DOHH2 (cell line): ENCODE data around the gene KIF26B.

ENCODE experiments used
- H3F3A ChIP-seq: fragments of 200-600 bp; sonication (generic), shearing (Covaris generic); 2 replicates; pipeline ENCODE4 v1.6.0; 2016; ENCODE audit warnings: antibody characterized with exemption, mild to moderate bottlenecking; ENCODE audit not compliant: control insufficient read depth, insufficient read depth
- H3K27ac ChIP-seq: fragments of 200-600 bp; sonication (generic); 2 replicates; pipeline ENCODE4 v1.5.1; 2014; ENCODE audit warnings: low read depth, mild to moderate bottlenecking, low read length, moderate library complexity
- H3K27me3 ChIP-seq: fragments of 200-600 bp; sonication (generic); 2 replicates; pipeline ENCODE4 v1.6.1; 2014; ENCODE audit warnings: mild to moderate bottlenecking, low read length, mixed read lengths; ENCODE audit not compliant: control insufficient read depth
- H3K36me3 ChIP-seq: fragments of 200-600 bp; sonication (generic); 2 replicates; pipeline ENCODE4 v1.6.1; 2014; ENCODE audit warnings: mild to moderate bottlenecking, low read length, moderate library complexity, mixed read lengths; ENCODE audit not compliant: control insufficient read depth
- H3K4me1 ChIP-seq: fragments of 200-600 bp; sonication (generic); 2 replicates; pipeline ENCODE4 v1.6.1; 2014; ENCODE audit warnings: mild to moderate bottlenecking, low read length, mixed read lengths; ENCODE audit not compliant: control insufficient read depth
- H3K4me2 ChIP-seq: fragments of 200-600 bp; sonication (generic); 2 replicates; pipeline ENCODE4 v1.6.0; 2014; ENCODE audit warnings: mild to moderate bottlenecking, low read length, moderate library complexity
- H3K4me3 ChIP-seq: fragments of 200-600 bp; sonication (generic); 2 replicates; pipeline ENCODE4 v1.5.1; 2014; ENCODE audit warnings: mild to moderate bottlenecking, low read length, mixed read lengths
- H3K79me2 ChIP-seq: fragments of 200-600 bp; sonication (generic); 2 replicates; pipeline ENCODE4 v1.6.1; 2014; ENCODE audit warnings: mild to moderate bottlenecking, low read length, mixed read lengths; ENCODE audit not compliant: control insufficient read depth
- H3K9me2 ChIP-seq: fragments of 200-600 bp; sonication (generic); replicated peaks from 2 replicates; pipeline ENCODE4 v1.6.1; 2014; ENCODE audit warnings: mild to moderate bottlenecking, low read length, mixed read lengths; ENCODE audit not compliant: control insufficient read depth
- H3K9me3 ChIP-seq: fragments of 200-600 bp; sonication (generic); 2 replicates; pipeline ENCODE4 v1.6.1; 2014; ENCODE audit warnings: antibody characterized with exemption, low read length, mixed read lengths; ENCODE audit not compliant: control insufficient read depth, insufficient read depth
- H4K20me1 ChIP-seq: fragments of 200-600 bp; sonication (generic); 2 replicates; pipeline ENCODE4 v1.6.0; 2014; ENCODE audit warnings: low read depth, mild to moderate bottlenecking, antibody characterized with exemption, low read length, moderate library complexity; ENCODE audit not compliant: control insufficient read depth, insufficient read depth
- CTCF ChIP-seq: fragments of 200-600 bp; sonication (generic); IDR thresholded peaks from one replicate; pipeline ENCODE4 v1.5.1; 2014; ENCODE audit warnings: antibody characterized with exemption, mild to moderate bottlenecking, low read depth, low read length; ENCODE audit not compliant: poor library complexity, severe bottlenecking
- EZH2phosphoT487 ChIP-seq: fragments of 200-600 bp; sonication (generic); IDR thresholded peaks from 2 replicates; pipeline ENCODE4 v1.6.1; 2017; ENCODE audit warnings: borderline replicate concordance, mild to moderate bottlenecking, antibody characterized with exemption, low read length, moderate library complexity, mixed read lengths

The KIF26B gene

GRCh38 chr1:245255783-245256182, 101.0 kb downstream of the KIF26B start:
- H3K4me3 ChIP-seq: no peak overlapping the region
- no peaks in the 10 kb centered on the region for H3K36me3 ChIP-seq
- no peak overlapping the region for H3K4me2 ChIP-seq
- no peaks in the 10 kb centered on the region for H3K79me2 ChIP-seq
- no peaks in the 10 kb centered on the region for H3K9me2 ChIP-seq
- no peaks in the 10 kb centered on the region for H4K20me1 ChIP-seq
- H3K27ac ChIP-seq: no peak overlapping the region
- no peaks in the 10 kb centered on the region for H3K9me3 ChIP-seq
- no peaks in the 10 kb centered on the region for H3F3A ChIP-seq
- H3K27me3 ChIP-seq: no peaks in the 10 kb centered on the region
- TF ChIP-seq EZH2phosphoT487: no peak
- TF ChIP-seq CTCF: no peak
- H3K4me1 ChIP-seq: no peaks in the 10 kb centered on the region

- no peaks in the 10 kb centered on the region for H3K4me1 ChIP-seq
- H3K36me3 ChIP-seq: no peaks in the 10 kb centered on the region
- no peaks in the 10 kb centered on the region for H3K79me2 ChIP-seq
- TF ChIP-seq EZH2phosphoT487 (no peak), CTCF (no peak)
- H3K4me3 ChIP-seq: no peak overlapping the region
- H4K20me1 ChIP-seq: no peaks in the 10 kb centered on the region
- H3K27me3 ChIP-seq: no peaks in the 10 kb centered on the region
- H3K4me2 ChIP-seq: no peak overlapping the region
- H3K27ac ChIP-seq: no peak overlapping the region
- H3F3A ChIP-seq: no peaks in the 10 kb centered on the region
- no peaks in the 10 kb centered on the region for H3K9me2 ChIP-seq
- H3K9me3 ChIP-seq: no peaks in the 10 kb centered on the region
These were observed 101.7 kb downstream of the KIF26B start for GRCh38 chr1:245256528-245256927.

GRCh38 chr1:245258271-245258920, 103.6 kb downstream of the KIF26B start:
- no peaks in the 10 kb centered on the region for H3F3A ChIP-seq
- H4K20me1 ChIP-seq: no peaks in the 10 kb centered on the region
- TF ChIP-seq CTCF: no peak
- TF ChIP-seq EZH2phosphoT487: no peak
- no peak overlapping the region for H3K27ac ChIP-seq
- H3K9me2 ChIP-seq: no peaks in the 10 kb centered on the region
- H3K4me1 ChIP-seq: no peaks in the 10 kb centered on the region
- H3K9me3 ChIP-seq: no peaks in the 10 kb centered on the region
- H3K36me3 ChIP-seq: no peaks in the 10 kb centered on the region
- no peaks in the 10 kb centered on the region for H3K27me3 ChIP-seq
- H3K79me2 ChIP-seq: no peaks in the 10 kb centered on the region
- H3K4me2 ChIP-seq: no peak overlapping the region
- no peak overlapping the region for H3K4me3 ChIP-seq
